Naive thymus-derived CD4-positive, alpha-beta T cell (primary cell): ENCODE measurements around the gene GRIN2C. TPM values are rescaled to one million over a fixed set of nuclear protein-coding genes. Genes with fewer than 3 reads are reported as not detected.

ENCODE experiments used
- ATAC-seq: fragments of 150-1000 bp; cut with Tn5 transposase; 2 replicates; pipeline ENCODE4 v1.10.0; 2021; ENCODE audit warnings: mild to moderate bottlenecking, moderate library complexity
- CTCF ChIA-PET: fragments of 350-600 bp; sonication (Branson Sonifier 250); formaldehyde crosslinking; loops from one replicate; lab custom pipeline; 2021; ENCODE audit warnings: antibody characterized with exemption; lab: Charles Lee
- POLR2A ChIA-PET: fragments of 350-600 bp; sonication (Branson Sonifier 250); formaldehyde crosslinking; loops from one replicate; lab custom pipeline; 2021; ENCODE audit warnings: antibody characterized with exemption, inconsistent platforms; lab: Charles Lee
- DNase-seq, 9 donors: peaks; one replicate each; pipeline versions ENCODE4 v3.0.0 to v3.0.0-alpha.2; 2020 to 2022; ENCODE audit warnings: mixed read lengths in 1 of 9
- H3K27ac ChIP-seq: one replicate; pipeline ENCODE4 v1.7.0; 2013; ENCODE audit warnings: mild to moderate bottlenecking, low read depth, low read length, moderate library complexity
- H3K27me3 ChIP-seq, 2 donors: one replicate each; pipeline ENCODE4 v1.7.0; 2013; ENCODE audit warnings: low read length in 2 of 2, mild to moderate bottlenecking in 2 of 2, moderate library complexity in 2 of 2; ENCODE audit not compliant: control insufficient read depth in 2 of 2, insufficient read depth in 2 of 2
- H3K36me3 ChIP-seq, 3 experiments: 1 replicate in 2 of 3; 2 replicates in 1 of 3; pipeline ENCODE4 v1.7.0; 2013; ENCODE audit warnings: low read length in 3 of 3, mild to moderate bottlenecking in 3 of 3, moderate library complexity in 1 of 3; ENCODE audit not compliant: insufficient read depth in 3 of 3, control insufficient read depth in 2 of 3
- H3K4me1 ChIP-seq, 2 donors: one replicate each; pipeline ENCODE4 v1.7.0; 2013; ENCODE audit warnings: low read length in 2 of 2, mild to moderate bottlenecking in 2 of 2, moderate library complexity in 1 of 2; ENCODE audit not compliant: control insufficient read depth in 2 of 2, insufficient read depth in 2 of 2
- H3K4me3 ChIP-seq: 2 replicates; pipeline ENCODE4 v1.7.0; 2013; ENCODE audit warnings: mild to moderate bottlenecking, low read length
- H3K9me3 ChIP-seq, 3 experiments: 1 replicate in 2 of 3; 2 replicates in 1 of 3; pipeline ENCODE4 v1.7.0; 2013; ENCODE audit warnings: low read length in 3 of 3; ENCODE audit not compliant: control insufficient read depth in 2 of 3
- H3K27ac Mint-ChIP-seq, 9 donors: one replicate each; pipeline ENCODE4 v1.8.0; 2020 to 2022; ENCODE audit warnings: mixed read lengths in 9 of 9, mild to moderate bottlenecking in 8 of 9, moderate library complexity in 5 of 9, inconsistent platforms in 2 of 9
- H3K27me3 Mint-ChIP-seq, 5 donors: one replicate each; pipeline ENCODE4 v1.8.0; 2021 to 2022; ENCODE audit warnings: mixed read lengths in 5 of 5, mild to moderate bottlenecking in 1 of 5
- H3K36me3 Mint-ChIP-seq, 5 donors: one replicate each; pipeline ENCODE4 v1.8.0; 2020 to 2022; ENCODE audit warnings: mixed read lengths in 5 of 5, mild to moderate bottlenecking in 3 of 5, inconsistent platforms in 1 of 5
- H3K4me1 Mint-ChIP-seq, 7 donors: one replicate each; pipeline ENCODE4 v1.8.0; 2020 to 2022; ENCODE audit warnings: mixed read lengths in 7 of 7, mild to moderate bottlenecking in 3 of 7, inconsistent platforms in 1 of 7
- H3K4me3 Mint-ChIP-seq, 10 donors: one replicate each; pipeline ENCODE4 v1.8.0; 2020 to 2022; ENCODE audit warnings: mild to moderate bottlenecking in 10 of 10, mixed read lengths in 10 of 10, moderate library complexity in 6 of 10, inconsistent platforms in 2 of 10
- H3K9me3 Mint-ChIP-seq, 11 donors: one replicate each; pipeline ENCODE4 v1.8.0; 2020 to 2022; ENCODE audit warnings: mixed read lengths in 11 of 11, mild to moderate bottlenecking in 4 of 11, inconsistent platforms in 1 of 11, moderate library complexity in 1 of 11
- intact Hi-C, 2 donors: fragments of 100-400 bp; cut with micrococcal nuclease; formaldehyde crosslinking; loops; one replicate each; pipeline ENCODE4 v1.15.1; 2023
- polyA plus RNA-seq, 2 donors: library from polyadenylated mRNA; unstranded; fragments of 300-500 nt; fragmentation: Illumina TruSeq; gene quantifications; one replicate each; pipeline ENCODE4 v1.2.3, GENCODE V29; 2021
- total RNA-seq, 6 experiments: library from RNA in 5 of 6; stranded (reverse) in 5 of 6; gene quantifications; 1 replicate in 5 of 6; 2 replicates in 1 of 6; pipeline ENCODE4 v1.2.3 and lab custom pipeline; 2021 to 2026

GRIN2C gene
- total and polyA plus RNA-seq, 7 experiments from 2014 or later, result 0.12 to 0.15 TPM; not detected in 5

DNA sequence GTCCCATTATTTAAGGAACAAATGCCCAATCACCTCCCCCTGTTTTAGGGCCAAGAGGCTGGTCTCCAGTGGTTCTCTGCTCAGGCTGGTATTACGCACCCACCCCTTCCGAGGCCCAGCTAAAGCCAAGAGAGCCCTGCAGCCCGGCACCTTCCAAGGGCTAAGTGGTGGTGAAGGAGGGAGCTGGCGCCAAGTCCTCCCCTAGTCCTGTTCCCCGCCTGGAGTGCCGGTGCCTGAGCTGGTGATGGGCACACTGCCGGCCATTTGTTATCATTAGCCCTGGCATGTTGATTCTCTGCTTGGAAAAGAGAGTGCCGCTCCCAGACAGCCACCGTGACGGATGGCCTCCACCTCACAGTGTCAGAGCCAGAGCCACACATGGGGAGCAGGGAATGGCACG is 31.9 kb downstream of the GRIN2C start:
- ChIA-PET POLR2A (no interaction called here), CTCF (no interaction called here)
- DNase-seq, result no peak
- Mint-ChIP-seq H3K4me1 (peaks cover 0 to 4% (median 0%) of the 10 kb centered on the region in 7 donors), H3K27me3 (no peaks in the 10 kb centered on the region), H3K36me3 (peaks cover 0 to 47% (median 0%) of the 10 kb centered on the region in 5 donors), H3K9me3 (no peaks in the 10 kb centered on the region), H3K4me3 (no peak overlapping the region), H3K27ac (no peak overlapping the region)
- Histone ChIP-seq H3K36me3 (peaks cover 0 to 91% (median 0%) of the 10 kb centered on the region in 3 experiments), H3K9me3 (no peaks in the 10 kb centered on the region), H3K4me1 (no peaks in the 10 kb centered on the region), H3K27me3 (no peaks in the 10 kb centered on the region), H3K4me3 (no peak overlapping the region), H3K27ac (no peak overlapping the region)
- ATAC-seq, result no peak
- intact Hi-C loops, result no loop called here

GRCh38 chr17:74825952-74826719 is 33.5 kb downstream of the GRIN2C start:
- Histone ChIP-seq H3K36me3 (peaks cover 0 to 83% (median 0%) of the 10 kb centered on the region in 3 experiments), H3K4me1 (no peaks in the 10 kb centered on the region), H3K9me3 (no peaks in the 10 kb centered on the region), H3K27me3 (no peaks in the 10 kb centered on the region), H3K27ac (no peak overlapping the region), H3K4me3 (no peak overlapping the region)
- no peaks in the 10 kb centered on the region for H3K9me3 Mint-ChIP-seq
- ChIA-PET POLR2A (no interaction called here), CTCF (interaction anchor here (0.6 kb wide), 1 partner anchor 55 kb away, joined by 7 read pairs; no protein-coding TSS in a partner anchor)
- no peaks in the 10 kb centered on the region for H3K27me3 Mint-ChIP-seq
- H3K27ac Mint-ChIP-seq, result no peak overlapping the region
- ATAC-seq (no peak), DNase-seq (no peak)
- H3K4me1 Mint-ChIP-seq, result peaks cover 0 to 4% (median 0%) of the 10 kb centered on the region in 7 donors
- H3K4me3 Mint-ChIP-seq, result no peak overlapping the region
- intact Hi-C loops, result no loop called here
- H3K36me3 Mint-ChIP-seq, result peaks cover 0 to 52% (median 0%) of the 10 kb centered on the region in 5 donors

DNA sequence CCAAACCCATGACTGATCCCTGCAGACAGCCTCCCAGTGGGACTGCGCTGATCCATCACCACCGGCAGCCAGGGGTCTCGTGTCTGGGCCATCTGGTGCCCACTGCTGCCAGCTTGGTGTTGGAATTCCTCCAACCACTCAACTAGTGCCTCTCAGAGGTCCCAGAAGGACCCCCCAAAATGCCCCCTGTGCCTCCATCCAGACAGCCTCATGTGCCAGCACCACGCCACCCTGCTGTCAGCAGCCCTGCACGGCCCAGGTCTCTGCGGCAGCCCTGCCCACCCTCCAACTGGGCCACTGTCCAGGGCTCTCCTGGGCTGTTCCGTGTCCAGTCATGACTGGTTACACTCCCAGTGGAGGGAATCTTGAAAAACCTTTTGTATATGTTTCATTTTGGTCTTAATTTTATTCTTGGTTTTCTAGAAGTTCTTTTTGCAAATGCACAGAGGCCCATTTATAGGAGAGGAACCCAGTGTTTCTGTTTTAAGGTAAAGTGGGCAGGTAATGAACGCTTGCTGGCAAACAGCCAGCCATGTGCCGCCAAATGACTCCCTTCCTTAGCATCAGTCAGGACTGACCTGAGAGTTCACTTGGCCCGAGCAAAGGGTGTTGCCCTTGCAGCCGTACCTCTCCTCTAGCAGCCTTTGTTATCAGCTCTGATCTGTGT is 34.6 kb downstream of the GRIN2C start:
- H3K4me1 ChIP-seq, result no peaks in the 10 kb centered on the region
- Mint-ChIP-seq H3K4me3 (no peak overlapping the region), H3K27ac (no peak overlapping the region), H3K36me3 (peaks cover 0 to 49% (median 0%) of the 10 kb centered on the region in 5 donors), H3K9me3 (no peaks in the 10 kb centered on the region), H3K27me3 (no peaks in the 10 kb centered on the region), H3K4me1 (peaks cover 0 to 4% (median 0%) of the 10 kb centered on the region in 7 donors)
- H3K36me3 ChIP-seq, result peaks cover 0 to 84% (median 0%) of the 10 kb centered on the region in 3 experiments
- H3K4me3 ChIP-seq, result no peak overlapping the region
- POLR2A ChIA-PET, result no interaction called here
- H3K27ac ChIP-seq, result no peak overlapping the region
- CTCF ChIA-PET, result no interaction called here
- no peaks in the 10 kb centered on the region for H3K27me3 ChIP-seq
- H3K9me3 ChIP-seq, result no peaks in the 10 kb centered on the region
- intact Hi-C loops, result no loop called here
- ATAC-seq (no peak), DNase-seq (no peak)

- Mint-ChIP-seq H3K36me3 (peaks cover 0 to 56% (median 0%) of the 10 kb centered on the region in 5 donors), H3K27me3 (no peaks in the 10 kb centered on the region), H3K27ac (no peak overlapping the region), H3K4me1 (peaks cover 0 to 5% (median 0%) of the 10 kb centered on the region in 7 donors), H3K9me3 (no peaks in the 10 kb centered on the region), H3K4me3 (no peak overlapping the region)
- POLR2A ChIA-PET, result no interaction called here
- no peaks in the 10 kb centered on the region for H3K4me1 ChIP-seq
- intact Hi-C loops, result no loop called here
- CTCF ChIA-PET, result no interaction called here
- ATAC-seq, result no peak
- peaks cover 0 to 86% (median 3%) of the 10 kb centered on the region in 3 experiments for H3K36me3 ChIP-seq
- no peak for DNase-seq
- no peak overlapping the region for H3K4me3 ChIP-seq
- H3K9me3 ChIP-seq, result no peaks in the 10 kb centered on the region
- H3K27ac ChIP-seq, result no peak overlapping the region
- no peaks in the 10 kb centered on the region for H3K27me3 ChIP-seq
Measured at GRCh38 chr17:74822939-74823367, 36.7 kb downstream of the GRIN2C start.

DNA sequence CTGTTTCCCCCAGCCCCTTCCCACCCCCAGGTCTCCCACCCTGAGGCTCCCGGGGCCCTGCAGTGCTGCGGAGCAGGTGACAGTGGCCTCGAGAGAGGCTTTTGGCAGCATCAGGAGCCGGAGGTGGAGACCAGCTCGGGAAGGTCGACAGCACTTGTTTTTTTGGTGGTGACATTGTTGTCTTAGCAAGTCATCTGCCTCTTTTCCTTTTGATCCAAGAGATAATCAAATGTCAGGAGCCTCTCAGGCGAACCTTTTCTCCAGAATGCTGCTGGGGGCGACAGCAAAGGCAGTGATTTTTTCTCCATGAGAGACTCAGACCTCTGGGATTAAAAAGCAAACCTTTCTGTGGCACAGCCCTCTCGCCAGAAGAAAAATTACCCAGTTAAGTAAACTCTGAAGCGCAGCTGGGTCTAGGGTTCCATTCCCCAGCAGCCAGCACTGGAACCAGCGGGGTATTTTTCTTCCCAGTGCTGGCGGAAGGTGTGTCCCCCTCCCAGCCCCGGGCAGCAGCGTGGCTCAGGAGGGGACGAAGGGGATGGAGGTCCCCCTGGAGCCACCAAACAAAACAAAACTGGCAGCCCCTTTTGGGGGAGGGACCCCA is 37.2 kb downstream of the GRIN2C start:
- ChIA-PET CTCF (no interaction called here), POLR2A (no interaction called here)
- H3K4me1 ChIP-seq, result no peaks in the 10 kb centered on the region
- Mint-ChIP-seq H3K4me3 (no peak overlapping the region), H3K4me1 (peaks cover 0 to 5% (median 0%) of the 10 kb centered on the region in 7 donors), H3K27ac (no peak overlapping the region), H3K9me3 (no peaks in the 10 kb centered on the region), H3K36me3 (peaks cover 0 to 61% (median 0%) of the 10 kb centered on the region in 5 donors), H3K27me3 (no peaks in the 10 kb centered on the region)
- peaks cover 0 to 86% (median 3%) of the 10 kb centered on the region in 3 experiments for H3K36me3 ChIP-seq
- H3K4me3 ChIP-seq, result no peak overlapping the region
- DNase-seq (no peak), ATAC-seq (no peak)
- no peaks in the 10 kb centered on the region for H3K9me3 ChIP-seq
- intact Hi-C loops, result no loop called here
- H3K27ac ChIP-seq, result no peak overlapping the region
- no peaks in the 10 kb centered on the region for H3K27me3 ChIP-seq

DNA sequence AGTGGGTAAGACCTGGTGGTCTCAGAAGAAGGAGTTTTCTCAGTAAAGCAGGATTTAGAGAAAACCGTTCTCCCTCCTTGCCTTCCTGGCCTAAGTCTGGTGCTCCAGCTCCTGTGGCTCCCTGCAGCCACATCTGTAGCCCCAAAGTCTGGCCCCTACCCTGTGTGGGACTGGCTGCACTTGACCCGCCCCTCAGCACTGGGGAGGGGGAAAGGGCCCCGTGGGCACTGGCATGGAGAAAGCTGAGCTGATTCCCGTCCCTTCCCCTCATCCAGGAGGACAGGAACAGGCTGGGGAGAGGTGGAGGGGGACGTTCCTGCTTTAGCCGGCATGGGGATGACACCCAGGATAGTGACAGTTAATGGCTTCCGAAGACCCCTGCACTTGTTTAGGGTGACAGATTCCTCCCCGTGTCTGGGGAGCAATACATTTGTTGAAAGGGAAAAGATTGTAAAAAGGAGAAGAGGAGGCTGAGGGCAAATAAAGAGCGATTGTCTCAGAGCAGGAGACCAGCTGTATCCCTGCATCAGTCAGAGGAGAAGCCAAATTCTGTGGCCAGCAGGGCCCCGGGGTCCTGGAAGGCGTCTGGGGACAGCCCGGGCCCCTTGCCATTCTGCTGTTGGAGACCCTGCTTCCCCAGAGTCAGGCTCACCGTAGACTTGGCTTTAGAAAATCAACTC is 37.9 kb downstream of the GRIN2C start:
- CTCF ChIA-PET, result no interaction called here

More for the DNA sequence above, 37.9 kb downstream of the GRIN2C start:
- POLR2A ChIA-PET, result no interaction called here
- DNase-seq (no peak), ATAC-seq (no peak)
- H3K27me3 ChIP-seq, result no peaks in the 10 kb centered on the region
- Mint-ChIP-seq H3K36me3 (peaks cover 2 to 64% (median 5%) of the 10 kb centered on the region in 5 donors), H3K9me3 (peaks cover 0 to 1% (median 0%) of the 10 kb centered on the region in 11 donors), H3K27ac (no peak overlapping the region), H3K4me3 (no peak overlapping the region), H3K4me1 (peaks cover 0 to 5% (median 0%) of the 10 kb centered on the region in 7 donors), H3K27me3 (no peaks in the 10 kb centered on the region)
- H3K9me3 ChIP-seq, result no peaks in the 10 kb centered on the region
- intact Hi-C loops, result no loop called here
- no peak overlapping the region for H3K27ac ChIP-seq
- H3K4me1 ChIP-seq, result no peaks in the 10 kb centered on the region
- H3K36me3 ChIP-seq, result peaks cover 0 to 86% (median 3%) of the 10 kb centered on the region in 3 experiments
- H3K4me3 ChIP-seq, result no peak overlapping the region
